ENCODE data around the gene C2orf68. TPM values are rescaled to one million over a fixed set of nuclear protein-coding genes. Genes with fewer than 3 reads are reported as not detected.

Gene C2orf68
- total and polyA plus RNA-seq, 2 of the 13 experiments (the other 11 are each of a cell fraction or from before 2014, with no cell fraction given), result 47.1 to 77.4 TPM

DNA sequence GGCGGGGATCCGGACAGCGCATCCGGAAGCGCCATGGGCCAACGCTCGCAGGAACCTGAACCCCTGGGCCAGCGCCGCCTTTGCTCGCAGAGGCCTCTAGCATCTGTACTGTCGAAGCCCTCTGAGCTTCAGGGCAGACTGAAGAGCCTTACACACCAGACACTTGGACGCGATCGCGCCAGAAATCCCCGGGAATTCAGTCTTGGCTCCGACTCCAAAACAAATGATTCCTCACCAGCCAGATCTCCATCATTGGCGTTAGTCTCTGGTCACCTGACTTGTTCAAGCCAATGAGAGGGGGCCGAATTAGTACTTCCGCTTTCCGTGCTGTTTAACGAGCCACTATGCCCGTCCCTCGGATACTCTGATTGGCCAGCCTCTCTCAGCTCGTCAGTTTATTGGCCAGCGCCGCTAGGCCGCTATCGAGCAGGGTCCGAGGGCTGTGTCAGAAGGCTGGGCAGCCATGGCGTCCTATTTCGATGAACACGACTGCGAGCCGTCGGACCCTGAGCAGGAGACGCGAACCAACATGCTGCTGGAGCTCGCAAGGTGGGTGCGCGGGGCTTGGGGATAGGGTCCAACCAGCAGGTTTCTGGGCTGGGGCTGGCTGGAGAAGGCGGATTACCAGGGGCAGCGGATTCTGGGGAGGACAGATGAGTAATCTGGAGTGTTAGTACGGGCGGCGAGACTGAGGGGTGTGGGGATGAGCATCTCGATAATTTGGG, 16.4 kb downstream of the C2orf68 start, which contains the start of gene RNF181 (continued):
- TF ChIP-seq, protein P1, sequence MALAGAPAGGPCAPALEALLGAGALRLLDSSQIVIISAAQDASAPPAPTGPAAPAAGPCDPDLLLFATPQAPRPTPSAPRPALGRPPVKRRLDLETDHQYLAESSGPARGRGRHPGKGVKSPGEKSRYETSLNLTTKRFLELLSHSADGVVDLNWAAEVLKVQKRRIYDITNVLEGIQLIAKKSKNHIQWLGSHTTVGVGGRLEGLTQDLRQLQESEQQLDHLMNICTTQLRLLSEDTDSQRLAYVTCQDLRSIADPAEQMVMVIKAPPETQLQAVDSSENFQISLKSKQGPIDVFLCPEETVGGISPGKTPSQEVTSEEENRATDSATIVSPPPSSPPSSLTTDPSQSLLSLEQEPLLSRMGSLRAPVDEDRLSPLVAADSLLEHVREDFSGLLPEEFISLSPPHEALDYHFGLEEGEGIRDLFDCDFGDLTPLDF (CRISPR knock-in tag; IDR thresholded peaks at IDR 0.05), result 0 out of 2 replicates have a peak, but pooled peaks have one; percentile 68
- TF ChIP-seq HNRNPUL1 (IDR thresholded peaks at IDR 0.05; ENCODE audit: low read depth, low read length), result no peak
- TF ChIP-seq TAF1 (CRISPR knock-in tag; IDR thresholded peaks at IDR 0.05), result peak; percentile 92
- TF ChIP-seq SNRNP70 (IDR thresholded peaks at IDR 0.05; ENCODE audit: low read depth, low read length), result no peak
- 0 out of 2 replicates have a peak, but pooled peaks have one; percentile 4 for TF ChIP-seq ARID3A (IDR thresholded peaks at IDR 0.05; ENCODE audit: low read depth, low read length)
- peak; percentile 92 for TF ChIP-seq KDM5A (IDR thresholded peaks at IDR 0.05; ENCODE audit: borderline replicate concordance, low read length)
- no peak for TF ChIP-seq ZNF670 (CRISPR knock-in tag; IDR thresholded peaks at IDR 0.05; ENCODE audit: borderline replicate concordance)
- TF ChIP-seq NFATC3 (CRISPR knock-in tag; IDR thresholded peaks at IDR 0.05), result peak; percentile 72; the same call in 1 of the 2 replicates
- peak; percentile 10; the same call in 1 of the 2 replicates for TF ChIP-seq MNT (IDR thresholded peaks at IDR 0.05)
- no peak for TF ChIP-seq ZBTB14 (CRISPR knock-in tag; IDR thresholded peaks at IDR 0.05)
- no peak; the same call in 1 of the 2 replicates for TF ChIP-seq ZFP36L1 (CRISPR knock-in tag; IDR thresholded peaks at IDR 0.05)
- peak; percentile 78; the same call in 1 of the 2 replicates for TF ChIP-seq ZNF776 (CRISPR knock-in tag; IDR thresholded peaks at IDR 0.05)
- TF ChIP-seq MAFK (conservative IDR thresholded peaks at IDR 0.05 in 1 of 2, IDR thresholded peaks at IDR 0.05 in 1 of 2; ENCODE audit: low read length in 2 of 2), result no peak
- peak; percentile 95 for TF ChIP-seq ZMYM4 (CRISPR knock-in tag; IDR thresholded peaks at IDR 0.05)
- TF ChIP-seq U2AF1 (optimal IDR thresholded peaks at IDR 0.05; ENCODE audit: low read depth, low read length), result peak; percentile 87
- no peak for TF ChIP-seq HNRNPH1 (optimal IDR thresholded peaks at IDR 0.05; ENCODE audit: low read depth, low read length)
- TF ChIP-seq NBN (conservative IDR thresholded peaks at IDR 0.05), result no peak
- no peak; the same call in 1 of the 2 replicates for TF ChIP-seq HNF4G (IDR thresholded peaks at IDR 0.05; ENCODE audit: borderline replicate concordance, low read depth, low read length)
- TF ChIP-seq HNF4G (CRISPR knock-in tag; IDR thresholded peaks at IDR 0.05; ENCODE audit: borderline replicate concordance, low read depth), result 0 out of 2 replicates have a peak, but pooled peaks have one; percentile 14
- no peak for TF ChIP-seq ZNF326 (CRISPR knock-in tag; IDR thresholded peaks at IDR 0.05; ENCODE audit: borderline replicate concordance)
- no peak for TF ChIP-seq ONECUT2 (CRISPR knock-in tag; IDR thresholded peaks at IDR 0.05)
